ENCODE data around the gene ZFAND2B.

Gene ZFAND2B

GRCh38 chr2:219174801-219175200, 31.8 kb upstream of the ZFAND2B start:
- no peak for TF ChIP-seq FOXP2 (optimal IDR thresholded peaks at IDR 0.05; ENCODE audit: borderline replicate concordance, extremely low read depth, extremely low read length, insufficient read depth)
- no peak for TF ChIP-seq POLR2AphosphoS5 (IDR thresholded peaks at IDR 0.05; ENCODE audit: low read depth, low read length)
- no peak for TF ChIP-seq TAF1 (IDR thresholded peaks at IDR 0.05; ENCODE audit: borderline replicate concordance, insufficient read depth, low read length)
- TF ChIP-seq SIN3A (IDR thresholded peaks at IDR 0.05; ENCODE audit: borderline replicate concordance, insufficient read depth, low read length): no peak
- TF ChIP-seq REST (IDR thresholded peaks at IDR 0.05; ENCODE audit: insufficient read depth in 1 of 2, low read depth in 2 of 2, low read length in 2 of 2): no peak

- TF ChIP-seq SIN3A (IDR thresholded peaks at IDR 0.05; ENCODE audit: borderline replicate concordance, insufficient read depth, low read length) (no peak), FOXP2 (optimal IDR thresholded peaks at IDR 0.05; ENCODE audit: borderline replicate concordance, extremely low read depth, extremely low read length, insufficient read depth) (no peak), REST (IDR thresholded peaks at IDR 0.05; ENCODE audit: insufficient read depth in 1 of 2, low read depth in 2 of 2, low read length in 2 of 2) (no peak), POLR2AphosphoS5 (IDR thresholded peaks at IDR 0.05; ENCODE audit: low read depth, low read length) (no peak), TAF1 (IDR thresholded peaks at IDR 0.05; ENCODE audit: borderline replicate concordance, insufficient read depth, low read length) (no peak)
These were observed 31.1 kb upstream of the ZFAND2B start for GRCh38 chr2:219175486-219175885.

DNA sequence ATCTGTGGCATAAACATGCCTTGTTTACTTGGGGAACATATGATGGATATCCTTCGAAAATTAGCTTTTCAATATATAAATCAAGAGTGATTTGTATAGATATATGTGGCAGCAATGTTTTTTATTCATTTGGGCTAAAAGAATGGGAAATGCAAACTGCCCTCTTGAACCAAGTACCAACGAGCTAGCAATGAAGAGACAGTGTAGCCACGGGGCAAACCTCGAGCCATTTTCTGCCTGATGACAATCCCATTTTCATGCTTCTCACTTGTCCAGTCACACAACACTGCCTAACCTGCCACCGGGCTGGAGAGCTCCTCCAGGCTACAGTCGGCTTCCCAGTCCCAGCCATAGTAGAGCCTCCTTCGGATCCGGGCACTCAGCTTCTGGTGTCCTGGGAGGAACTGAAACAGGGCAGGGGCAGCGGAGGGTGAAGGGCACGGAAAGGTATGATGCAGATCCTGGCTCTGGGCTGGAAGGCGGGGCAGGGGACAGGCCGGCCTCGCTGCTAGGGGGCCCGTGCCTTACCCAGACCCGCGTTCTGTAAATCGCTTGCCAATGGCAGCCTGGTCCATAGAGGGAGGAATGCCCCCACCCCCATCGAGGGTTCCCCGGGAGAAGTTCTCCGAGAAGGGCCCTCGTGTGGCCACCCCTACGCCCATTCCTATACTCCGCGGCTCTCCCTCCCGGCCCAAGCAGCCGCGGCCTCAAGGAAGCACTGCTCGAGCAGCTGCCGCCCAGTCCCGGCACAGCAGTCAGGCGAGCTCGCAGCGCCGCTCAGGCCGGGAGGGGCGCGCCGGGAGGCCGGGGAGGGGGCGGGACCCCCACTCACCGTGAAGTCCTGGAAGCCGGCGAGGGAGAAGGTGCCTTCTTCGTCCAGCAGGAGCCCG, 30.4 kb upstream of the ZFAND2B start:
- no peak for TF ChIP-seq FOXP2 (optimal IDR thresholded peaks at IDR 0.05; ENCODE audit: borderline replicate concordance, extremely low read depth, extremely low read length, insufficient read depth)
- TF ChIP-seq POLR2AphosphoS5 (IDR thresholded peaks at IDR 0.05; ENCODE audit: low read depth, low read length): no peak
- no peak for TF ChIP-seq REST (IDR thresholded peaks at IDR 0.05; ENCODE audit: insufficient read depth in 1 of 2, low read depth in 2 of 2, low read length in 2 of 2)
- TF ChIP-seq TAF1 (IDR thresholded peaks at IDR 0.05; ENCODE audit: borderline replicate concordance, insufficient read depth, low read length): no peak
- no peak for TF ChIP-seq SIN3A (IDR thresholded peaks at IDR 0.05; ENCODE audit: borderline replicate concordance, insufficient read depth, low read length)

GRCh38 chr2:219176818-219177551, 29.6 kb upstream of the ZFAND2B start, which contains the start of gene CNPPD1:
CNPPD1 (minus strand) TSS chr2:219176925; CDS start chr2:219176828, 97 bp downstream.
- TF ChIP-seq REST (IDR thresholded peaks at IDR 0.05; ENCODE audit: insufficient read depth in 1 of 2, low read depth in 2 of 2, low read length in 2 of 2) (no peak), POLR2AphosphoS5 (IDR thresholded peaks at IDR 0.05; ENCODE audit: low read depth, low read length) (peak; percentile 66; the same call in 1 of the 2 replicates), TAF1 (IDR thresholded peaks at IDR 0.05; ENCODE audit: borderline replicate concordance, insufficient read depth, low read length) (no peak), SIN3A (IDR thresholded peaks at IDR 0.05; ENCODE audit: borderline replicate concordance, insufficient read depth, low read length) (no peak), FOXP2 (optimal IDR thresholded peaks at IDR 0.05; ENCODE audit: borderline replicate concordance, extremely low read depth, extremely low read length, insufficient read depth) (peak; percentile 73)
